Suprapubic skin (tissue), 4 donors: Measurements from ENCODE around the gene DTNBP1. TPM values are rescaled to one million over a fixed set of nuclear protein-coding genes. Genes with fewer than 3 reads are reported as not detected.

Experiments
- DNase-seq, 2 donors: peaks; one replicate each; pipeline ENCODE4 v3.0.0-alpha.2; 2019; ENCODE audit warnings: low spot score in 2 of 2
- H3K27ac ChIP-seq: fragments of 200-600 bp; sonication (generic); one replicate; pipeline ENCODE4 v1.5.1; 2019
- H3K27me3 ChIP-seq: fragments of 200-600 bp; sonication (generic); one replicate; pipeline ENCODE4 v1.5.1; 2019
- H3K36me3 ChIP-seq: fragments of 200-600 bp; sonication (generic); one replicate; pipeline ENCODE4 v1.5.1; 2019
- H3K4me1 ChIP-seq: fragments of 200-600 bp; sonication (generic); one replicate; pipeline ENCODE4 v1.5.1; 2019
- H3K4me3 ChIP-seq: fragments of 200-600 bp; sonication (generic); one replicate; pipeline ENCODE4 v1.5.1; 2019; ENCODE audit warnings: mild to moderate bottlenecking
- H3K9me3 ChIP-seq: fragments of 200-600 bp; sonication (generic); one replicate; pipeline ENCODE4 v1.5.1; 2019
- CTCF ChIP-seq, 2 donors: fragments of 200-600 bp in 1 of 2; fragments of 450-650 bp in 1 of 2; sonication (generic) in 1 of 2; IDR thresholded peaks; one replicate each; pipeline ENCODE4 v1.5.1; 2016 to 2019; ENCODE audit warnings: antibody characterized with exemption in 2 of 2, mild to moderate bottlenecking in 1 of 2, moderate library complexity in 1 of 2
- EP300 ChIP-seq: sonication (generic); formaldehyde crosslinking; IDR thresholded peaks from one replicate; pipeline ENCODE4 v1.6.1; 2017; ENCODE audit warnings: antibody characterized with exemption
- POLR2A ChIP-seq, 2 donors: fragments of 450-650 bp; IDR thresholded peaks; one replicate each; pipeline ENCODE4 v1.6.1; 2017; ENCODE audit warnings: antibody characterized with exemption in 2 of 2, mild to moderate bottlenecking in 2 of 2, moderate library complexity in 2 of 2
- POLR2AphosphoS5 ChIP-seq, 3 donors: sonication (generic); formaldehyde crosslinking; IDR thresholded peaks; one replicate each; pipeline ENCODE4 v1.6.1; 2017; ENCODE audit warnings: antibody characterized with exemption in 3 of 3
- WGBS: methylation state at CpG from one replicate; pipeline ENCODE4 v1.1.5; 2018; 5-methylcytosine and 5-hydroxymethylcytosine counted together
- total RNA-seq, 4 donors: library from RNA; depleted of rRNA; stranded (reverse); fragments of >200 nt; gene quantifications; one replicate each; pipeline ENCODE4 v1.1.0, GENCODE V29; 2016

DTNBP1 gene
- total RNA-seq, 4 donors from 2014 or later, result 12.7 to 17.1 (median 16.4) TPM

GRCh38 chr6:15595461-15596173 is 67.2 kb downstream of the DTNBP1 start:
- 65% methylated on average over 7 of the region's 7 CpGs for WGBS
- no peak overlapping the region for H3K27ac ChIP-seq

GRCh38 chr6:15594512-15595259 is 68.1 kb downstream of the DTNBP1 start:
- TF ChIP-seq POLR2A (IDR thresholded peaks at IDR 0.05) (no peak), POLR2AphosphoS5 (IDR thresholded peaks at IDR 0.05) (no peak), EP300 (no peak)
- no peaks in the 10 kb centered on the region for H3K36me3 ChIP-seq
- 85% methylated on average over 7 of the region's 7 CpGs for WGBS

More at GRCh38 chr6:15595461-15596173, 67.2 kb downstream of the DTNBP1 start:
- Histone ChIP-seq H3K27me3 (no peaks in the 10 kb centered on the region), H3K4me1 (peaks cover 8% of the 10 kb centered on the region), H3K9me3 (no peaks in the 10 kb centered on the region), H3K36me3 (no peaks in the 10 kb centered on the region), H3K4me3 (no peak overlapping the region)
- no peak for TF ChIP-seq POLR2A (IDR thresholded peaks at IDR 0.05)
- TF ChIP-seq POLR2AphosphoS5 (IDR thresholded peaks at IDR 0.05), result no peak
- DNase-seq, result no peak

GRCh38 chr6:15593798-15594197 is 69.0 kb downstream of the DTNBP1 start:
- Histone ChIP-seq H3K36me3 (no peaks in the 10 kb centered on the region), H3K27ac (no peak overlapping the region), H3K27me3 (no peaks in the 10 kb centered on the region), H3K9me3 (no peaks in the 10 kb centered on the region), H3K4me1 (peaks cover 8% of the 10 kb centered on the region), H3K4me3 (no peak overlapping the region)
- no peak for TF ChIP-seq CTCF (IDR thresholded peaks at IDR 0.05)
- no peak for TF ChIP-seq POLR2A (IDR thresholded peaks at IDR 0.05)
- no peak for TF ChIP-seq POLR2AphosphoS5 (IDR thresholded peaks at IDR 0.05)
- no peak for TF ChIP-seq EP300
- WGBS, result 82% methylated on average over 2 of the region's 2 CpGs
- no peak for DNase-seq

More at GRCh38 chr6:15594512-15595259, 68.1 kb downstream of the DTNBP1 start:
- no peak for DNase-seq
- H3K4me3 ChIP-seq, result no peak overlapping the region
- peaks cover 8% of the 10 kb centered on the region for H3K4me1 ChIP-seq
- H3K27ac ChIP-seq, result no peak overlapping the region
- H3K9me3 ChIP-seq, result no peaks in the 10 kb centered on the region
- no peaks in the 10 kb centered on the region for H3K27me3 ChIP-seq

GRCh38 chr6:15592610-15593009 is 70.2 kb downstream of the DTNBP1 start:
- TF ChIP-seq CTCF (IDR thresholded peaks at IDR 0.05) (no peak), EP300 (no peak), POLR2AphosphoS5 (IDR thresholded peaks at IDR 0.05) (no peak), POLR2A (IDR thresholded peaks at IDR 0.05) (no peak)
- no peak for DNase-seq
- Histone ChIP-seq H3K27me3 (no peaks in the 10 kb centered on the region), H3K4me3 (no peak overlapping the region), H3K9me3 (no peaks in the 10 kb centered on the region), H3K36me3 (no peaks in the 10 kb centered on the region), H3K27ac (no peak overlapping the region), H3K4me1 (peaks cover 8% of the 10 kb centered on the region)
- 79% methylated on average over 2 of the region's 2 CpGs for WGBS

GRCh38 chr6:15588971-15589634 is 73.7 kb downstream of the DTNBP1 start:
- H3K36me3 ChIP-seq, result no peaks in the 10 kb centered on the region
- H3K27ac ChIP-seq, result no peak overlapping the region
- no peak for DNase-seq
- H3K4me3 ChIP-seq, result no peak overlapping the region
- 89% methylated on average over 3 of the region's 3 CpGs for WGBS
- no peaks in the 10 kb centered on the region for H3K4me1 ChIP-seq
- no peaks in the 10 kb centered on the region for H3K9me3 ChIP-seq
- TF ChIP-seq CTCF (IDR thresholded peaks at IDR 0.05), result no peak
- TF ChIP-seq POLR2AphosphoS5 (IDR thresholded peaks at IDR 0.05), result no peak
- TF ChIP-seq EP300, result no peak
- TF ChIP-seq POLR2A (IDR thresholded peaks at IDR 0.05), result no peak
- H3K27me3 ChIP-seq, result no peaks in the 10 kb centered on the region

- Histone ChIP-seq H3K9me3 (no peaks in the 10 kb centered on the region), H3K4me1 (no peaks in the 10 kb centered on the region), H3K27me3 (no peaks in the 10 kb centered on the region), H3K36me3 (no peaks in the 10 kb centered on the region), H3K4me3 (no peak overlapping the region), H3K27ac (no peak overlapping the region)
- no peak for DNase-seq
- TF ChIP-seq POLR2AphosphoS5 (IDR thresholded peaks at IDR 0.05), result no peak
- no peak for TF ChIP-seq POLR2A (IDR thresholded peaks at IDR 0.05)
- no peak for TF ChIP-seq EP300
- TF ChIP-seq CTCF (IDR thresholded peaks at IDR 0.05), result no peak
Observed at GRCh38 chr6:15586503-15586902, 76.3 kb downstream of the DTNBP1 start.
